ENCODE results near the gene SLC7A8.
"Not testable (repeated sequence)": the region's sequence is repeated elsewhere in the genome, so short reads cannot be mapped to it uniquely, and the experiment has no call there.

SLC7A8 gene

GRCh38 chr14:23183479-23183878, at the start of gene SLC7A8:
SLC7A8 (minus strand) TSS chr14:23183660; CDS start chr14:23182914, 746 bp downstream.
- DNase-seq (ENCODE audit: extremely low spot score, insufficient read length, low read depth) (no peak), FAIRE-seq (no peak)

- DNase-seq (ENCODE audit: extremely low spot score, insufficient read length, low read depth); FAIRE-seq: not testable (repeated sequence)
Observed at GRCh38 chr14:23232241-23232808, 48.9 kb upstream of the SLC7A8 start.

- FAIRE-seq: no peak
Observed at GRCh38 chr14:23228812-23229211, 45.4 kb upstream of the SLC7A8 start.

GRCh38 chr14:23227566-23227965, 44.1 kb upstream of the SLC7A8 start:
- FAIRE-seq (no peak), DNase-seq (ENCODE audit: extremely low spot score, insufficient read length, low read depth) (no peak)

More at GRCh38 chr14:23228812-23229211, 45.4 kb upstream of the SLC7A8 start:
- no peak for DNase-seq (ENCODE audit: extremely low spot score, insufficient read length, low read depth)

GRCh38 chr14:23224958-23225357, 41.5 kb upstream of the SLC7A8 start:
- not testable (repeated sequence) for FAIRE-seq; DNase-seq (ENCODE audit: extremely low spot score, insufficient read length, low read depth)

GRCh38 chr14:23219075-23219474, 35.6 kb upstream of the SLC7A8 start:
- DNase-seq (ENCODE audit: extremely low spot score, insufficient read length, low read depth) (no peak), FAIRE-seq (no peak)

- FAIRE-seq (no peak), DNase-seq (ENCODE audit: extremely low spot score, insufficient read length, low read depth) (no peak)
Observed at GRCh38 chr14:23217032-23218020, 33.9 kb upstream of the SLC7A8 start.

- FAIRE-seq (no peak), DNase-seq (ENCODE audit: extremely low spot score, insufficient read length, low read depth) (no peak)
Observed at GRCh38 chr14:23215421-23215820, 32.0 kb upstream of the SLC7A8 start.

GRCh38 chr14:23209651-23210423, 26.4 kb upstream of the SLC7A8 start:
- FAIRE-seq: no peak
- no peak for DNase-seq (ENCODE audit: extremely low spot score, insufficient read length, low read depth)

GRCh38 chr14:23208324-23208723, 24.9 kb upstream of the SLC7A8 start:
- DNase-seq (ENCODE audit: extremely low spot score, insufficient read length, low read depth) (no peak), FAIRE-seq (no peak)

- DNase-seq (ENCODE audit: extremely low spot score, insufficient read length, low read depth) (no peak), FAIRE-seq (no peak)
Observed at GRCh38 chr14:23207146-23207540, 23.7 kb upstream of the SLC7A8 start.

GRCh38 chr14:23206422-23207145, 23.1 kb upstream of the SLC7A8 start:
- no peak for FAIRE-seq
- no peak for DNase-seq (ENCODE audit: extremely low spot score, insufficient read length, low read depth)

GRCh38 chr14:23202001-23202400, 18.5 kb upstream of the SLC7A8 start:
- no peak for DNase-seq (ENCODE audit: extremely low spot score, insufficient read length, low read depth)
- no peak for FAIRE-seq

GRCh38 chr14:23199141-23199540, 15.7 kb upstream of the SLC7A8 start:
- not testable (repeated sequence) for DNase-seq (ENCODE audit: extremely low spot score, insufficient read length, low read depth); FAIRE-seq

- not testable (repeated sequence) for DNase-seq (ENCODE audit: extremely low spot score, insufficient read length, low read depth); FAIRE-seq
Observed at GRCh38 chr14:23196487-23196886, 13.0 kb upstream of the SLC7A8 start.

GRCh38 chr14:23195552-23196101, 12.2 kb upstream of the SLC7A8 start:
- DNase-seq (ENCODE audit: extremely low spot score, insufficient read length, low read depth) (no peak), FAIRE-seq (no peak)

GRCh38 chr14:23193432-23193831, 10.0 kb upstream of the SLC7A8 start:
- FAIRE-seq: no peak
- DNase-seq (ENCODE audit: extremely low spot score, insufficient read length, low read depth): no peak

- no peak for FAIRE-seq
- no peak for DNase-seq (ENCODE audit: extremely low spot score, insufficient read length, low read depth)
Observed at GRCh38 chr14:23187925-23188324, 4.5 kb upstream of the SLC7A8 start.

GRCh38 chr14:23186913-23187654, 3.6 kb upstream of the SLC7A8 start:
- FAIRE-seq (no peak), DNase-seq (ENCODE audit: extremely low spot score, insufficient read length, low read depth) (peak; percentile 25)

Measured in GM18507 (cell line).